AG08395 (cell line): ENCODE measurements around the gene ERF.

Experiments used
- DNase-seq: peaks from one replicate; pipeline ENCODE4 v3.0.0; 2012; ENCODE audit warnings: mixed read lengths, low spot score

ERF gene

GRCh38 chr19:42253245-42254088, 1.5 kb downstream of the ERF start:
- peak; percentile 45 for DNase-seq

GRCh38 chr19:42252365-42253244, 2.3 kb downstream of the ERF start:
- peak; percentile 42 for DNase-seq

GRCh38 chr19:42251572-42252358, 3.2 kb downstream of the ERF start:
- no peak for DNase-seq

- peak; percentile 40 for DNase-seq
These were observed 4.0 kb downstream of the ERF start for GRCh38 chr19:42250666-42251531.

GRCh38 chr19:42250183-42250665, 4.7 kb downstream of the ERF start:
- no peak for DNase-seq

- DNase-seq: no peak
These were observed 5.2 kb downstream of the ERF start for GRCh38 chr19:42249769-42250168.

- no peak for DNase-seq
These were observed 5.7 kb downstream of the ERF start for GRCh38 chr19:42249149-42249750.

GRCh38 chr19:42248270-42249148, 6.4 kb downstream of the ERF start:
- DNase-seq: no peak

GRCh38 chr19:42247640-42248199, 7.2 kb downstream of the ERF start:
- no peak for DNase-seq

- DNase-seq: no peak
These were observed 7.8 kb downstream of the ERF start for GRCh38 chr19:42246922-42247639.

- peak; percentile 87 for DNase-seq
These were observed 8.6 kb downstream of the ERF start for GRCh38 chr19:42246143-42246921.

- no peak for DNase-seq
These were observed 9.7 kb downstream of the ERF start for GRCh38 chr19:42245231-42245630.

- DNase-seq: peak; percentile 82
These were observed 10.3 kb downstream of the ERF start for GRCh38 chr19:42244347-42245220.

GRCh38 chr19:42242512-42243409, 12.2 kb downstream of the ERF start, which contains the start of gene GSK3A:
Gene GSK3A (minus strand): TSS chr19:42242602. CDS start chr19:42242465, 137 bp downstream.
- peak; percentile 94 for DNase-seq

- no peak for DNase-seq
These were observed 12.8 kb downstream of the ERF start for GRCh38 chr19:42242069-42242511.
